ENCODE data around the gene DUS3L. TPM values are rescaled to one million over a fixed set of nuclear protein-coding genes. Genes with fewer than 3 reads are reported as not detected.

The DUS3L gene
- total RNA-seq, 1 experiment from 2014 or later, result 75.4 TPM

DNA sequence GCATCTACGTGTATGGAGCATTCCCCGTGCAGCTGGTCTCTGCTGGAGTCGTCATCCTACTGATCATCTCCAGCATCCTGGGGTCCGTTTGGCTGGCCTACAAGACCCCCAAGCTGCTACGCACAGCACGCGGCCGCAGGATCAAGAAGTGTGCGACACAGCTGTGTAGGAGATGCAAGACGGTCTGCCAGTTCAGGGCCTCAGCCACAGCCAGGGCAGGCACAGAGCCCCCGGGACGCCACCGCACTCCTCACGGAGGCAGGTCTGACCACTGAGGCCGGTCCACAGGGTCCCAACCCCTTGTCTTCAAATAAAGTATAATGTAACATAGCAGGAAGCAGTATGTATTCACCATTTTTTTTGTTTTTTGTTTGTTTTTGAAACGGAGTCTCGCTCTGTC lies 12.6 kb downstream of the DUS3L start:
- intact Hi-C loops (cut with micrococcal nuclease; ENCODE audit: unreplicated experiment), result no loop called here
- Mint-ChIP-seq H3K4me1 (ENCODE audit: low read depth, unreplicated experiment) (no peaks in the 10 kb centered on the region), H3K27ac (ENCODE audit: unreplicated experiment) (no peak overlapping the region), H3K27me3 (ENCODE audit: insufficient read depth, unreplicated experiment) (no peaks in the 10 kb centered on the region), H3K36me3 (ENCODE audit: insufficient read depth, unreplicated experiment) (peaks cover 11% of the 10 kb centered on the region), H3K4me3 (ENCODE audit: unreplicated experiment) (no peak overlapping the region), H3K9me3 (ENCODE audit: unreplicated experiment) (no peaks in the 10 kb centered on the region)
- H3K4me1 ChIP-seq, result no peaks in the 10 kb centered on the region
- H3K9me3 ChIP-seq, result no peaks in the 10 kb centered on the region
- ChIA-PET CTCF (no interaction called here), POLR2A (no interaction called here)
- no TSS peak for BruUV-seq (replicated peaks)
- H3K4me3 ChIP-seq (ENCODE audit: low read depth, low read length), result no peak overlapping the region
- H3K36me3 ChIP-seq (ENCODE audit: control insufficient read depth, insufficient read depth, low read length), result no peaks in the 10 kb centered on the region
- no peaks in the 10 kb centered on the region for H3K27me3 ChIP-seq (replicated peaks; ENCODE audit: control insufficient read depth, insufficient read depth, low read length)
- no peak for DNase-seq
- TF ChIP-seq, protein P1, sequence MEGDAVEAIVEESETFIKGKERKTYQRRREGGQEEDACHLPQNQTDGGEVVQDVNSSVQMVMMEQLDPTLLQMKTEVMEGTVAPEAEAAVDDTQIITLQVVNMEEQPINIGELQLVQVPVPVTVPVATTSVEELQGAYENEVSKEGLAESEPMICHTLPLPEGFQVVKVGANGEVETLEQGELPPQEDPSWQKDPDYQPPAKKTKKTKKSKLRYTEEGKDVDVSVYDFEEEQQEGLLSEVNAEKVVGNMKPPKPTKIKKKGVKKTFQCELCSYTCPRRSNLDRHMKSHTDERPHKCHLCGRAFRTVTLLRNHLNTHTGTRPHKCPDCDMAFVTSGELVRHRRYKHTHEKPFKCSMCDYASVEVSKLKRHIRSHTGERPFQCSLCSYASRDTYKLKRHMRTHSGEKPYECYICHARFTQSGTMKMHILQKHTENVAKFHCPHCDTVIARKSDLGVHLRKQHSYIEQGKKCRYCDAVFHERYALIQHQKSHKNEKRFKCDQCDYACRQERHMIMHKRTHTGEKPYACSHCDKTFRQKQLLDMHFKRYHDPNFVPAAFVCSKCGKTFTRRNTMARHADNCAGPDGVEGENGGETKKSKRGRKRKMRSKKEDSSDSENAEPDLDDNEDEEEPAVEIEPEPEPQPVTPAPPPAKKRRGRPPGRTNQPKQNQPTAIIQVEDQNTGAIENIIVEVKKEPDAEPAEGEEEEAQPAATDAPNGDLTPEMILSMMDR (IDR thresholded peaks at IDR 0.05; ENCODE audit: insufficient read depth in 1 of 2, low read depth in 1 of 2, low read length in 1 of 2, severe bottlenecking in 1 of 2, unreplicated experiment in 1 of 2), result no peak

DNA sequence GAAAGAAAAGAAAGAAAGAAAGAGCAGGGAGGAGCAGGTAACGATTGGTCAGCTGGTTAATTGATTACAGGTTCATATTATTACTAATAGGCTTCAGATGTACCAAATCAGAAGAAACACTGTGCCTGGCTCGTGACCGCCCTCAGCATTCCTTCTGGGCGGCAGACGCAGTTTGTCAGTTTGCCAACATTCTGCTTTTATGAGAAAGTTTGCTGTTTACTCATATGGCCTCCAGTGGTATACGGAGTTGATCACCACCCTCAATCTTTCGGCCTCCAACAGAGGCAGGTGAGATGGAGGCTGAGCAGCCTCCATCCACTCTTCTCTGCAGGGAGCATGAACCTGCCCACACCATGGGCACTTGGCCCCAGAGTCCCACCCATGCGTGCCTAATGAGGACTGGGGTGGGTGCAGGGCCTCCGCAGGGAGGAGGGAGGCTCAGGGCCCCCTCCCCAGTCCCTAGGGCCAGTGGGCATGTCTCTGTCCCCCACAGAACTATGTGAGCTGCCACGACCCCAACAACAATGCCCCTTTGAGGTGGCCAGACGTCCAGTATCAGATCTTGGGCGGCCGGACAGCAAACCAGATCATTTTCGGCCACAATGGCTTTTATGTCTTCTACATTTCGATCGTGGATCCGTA lies 15.2 kb downstream of the DUS3L start:
- ChIA-PET CTCF (interaction anchor here (0.7 kb wide), 1 partner anchor 11 kb away, joined by 4 read pairs; no protein-coding TSS in a partner anchor), POLR2A (no interaction called here)
- no peaks in the 10 kb centered on the region for H3K9me3 Mint-ChIP-seq (ENCODE audit: unreplicated experiment)
- BruUV-seq (replicated peaks), result no TSS peak
- no peak overlapping the region for H3K27ac Mint-ChIP-seq (ENCODE audit: unreplicated experiment)
- Histone ChIP-seq H3K9me3 (no peaks in the 10 kb centered on the region), H3K4me3 (ENCODE audit: low read depth, low read length) (no peak overlapping the region), H3K27me3 (replicated peaks; ENCODE audit: control insufficient read depth, insufficient read depth, low read length) (no peaks in the 10 kb centered on the region), H3K36me3 (ENCODE audit: control insufficient read depth, insufficient read depth, low read length) (no peaks in the 10 kb centered on the region), H3K4me1 (no peaks in the 10 kb centered on the region)
- H3K4me1 Mint-ChIP-seq (ENCODE audit: low read depth, unreplicated experiment), result no peaks in the 10 kb centered on the region
- H3K4me3 Mint-ChIP-seq (ENCODE audit: unreplicated experiment), result no peak overlapping the region
- TF ChIP-seq, protein P1 (IDR thresholded peaks at IDR 0.05; ENCODE audit: insufficient read depth in 1 of 2, low read depth in 1 of 2, low read length in 1 of 2, severe bottlenecking in 1 of 2, unreplicated experiment in 1 of 2), result no peak
- H3K27me3 Mint-ChIP-seq (ENCODE audit: insufficient read depth, unreplicated experiment), result no peaks in the 10 kb centered on the region
- peaks cover 5% of the 10 kb centered on the region for H3K36me3 Mint-ChIP-seq (ENCODE audit: insufficient read depth, unreplicated experiment)
- DNase-seq, result no peak
- intact Hi-C loops (cut with micrococcal nuclease; ENCODE audit: unreplicated experiment), result no loop called here

DNA sequence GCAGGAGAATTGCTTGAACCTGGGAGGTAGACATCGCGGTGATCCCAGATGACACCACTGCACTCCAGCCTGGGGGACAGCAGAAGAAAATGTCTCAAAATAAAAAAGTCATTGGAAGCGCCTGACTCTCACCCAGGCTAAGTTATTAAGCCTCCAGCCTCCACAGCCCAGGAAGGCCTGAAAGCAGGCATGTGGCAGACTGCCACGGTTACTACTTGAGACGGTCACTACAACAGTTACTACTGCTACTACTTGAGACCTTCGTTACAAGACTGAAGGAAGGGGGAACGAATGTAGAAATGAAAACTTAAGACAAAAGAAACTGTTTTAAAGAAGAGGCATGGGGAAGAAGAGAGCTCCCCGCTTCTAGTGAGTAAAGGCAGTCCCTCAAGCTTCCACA lies 16.0 kb downstream of the DUS3L start:
- H3K4me3 ChIP-seq (ENCODE audit: low read depth, low read length), result no peak overlapping the region
- no peak overlapping the region for H3K27ac Mint-ChIP-seq (ENCODE audit: unreplicated experiment)
- intact Hi-C loops (cut with micrococcal nuclease; ENCODE audit: unreplicated experiment), result no loop called here
- no peaks in the 10 kb centered on the region for H3K9me3 ChIP-seq
- ChIA-PET CTCF (no interaction called here), POLR2A (no interaction called here)
- H3K9me3 Mint-ChIP-seq (ENCODE audit: unreplicated experiment), result no peaks in the 10 kb centered on the region
- no peaks in the 10 kb centered on the region for H3K36me3 ChIP-seq (ENCODE audit: control insufficient read depth, insufficient read depth, low read length)
- H3K27me3 ChIP-seq (replicated peaks; ENCODE audit: control insufficient read depth, insufficient read depth, low read length), result no peaks in the 10 kb centered on the region
- no peak overlapping the region for H3K4me3 Mint-ChIP-seq (ENCODE audit: unreplicated experiment)
- H3K36me3 Mint-ChIP-seq (ENCODE audit: insufficient read depth, unreplicated experiment), result peaks cover 5% of the 10 kb centered on the region
- H3K4me1 ChIP-seq, result no peaks in the 10 kb centered on the region
- no TSS peak for BruUV-seq (replicated peaks)
- H3K4me1 Mint-ChIP-seq (ENCODE audit: low read depth, unreplicated experiment), result no peaks in the 10 kb centered on the region
- no peak for DNase-seq
- TF ChIP-seq, protein P1 (IDR thresholded peaks at IDR 0.05; ENCODE audit: insufficient read depth in 1 of 2, low read depth in 1 of 2, low read length in 1 of 2, severe bottlenecking in 1 of 2, unreplicated experiment in 1 of 2), result no peak
- H3K27me3 Mint-ChIP-seq (ENCODE audit: insufficient read depth, unreplicated experiment), result no peaks in the 10 kb centered on the region

All from Caco-2 (cell line).